CD4-positive, alpha-beta T cell treated with Interleukin-17A for 4 hours (primary cell): ENCODE measurements around the gene MAD1L1.

Experiments used
- DNase-seq: peaks from one replicate; pipeline ENCODE4 v3.0.0-alpha.2; 2020; ENCODE audit warnings: mixed read lengths

The MAD1L1 gene

GRCh38 chr7:1948887-1949680 lies 283.7 kb downstream of the MAD1L1 start:
- DNase-seq = no peak

GRCh38 chr7:1948301-1948796 lies 284.4 kb downstream of the MAD1L1 start:
- DNase-seq = no peak

GRCh38 chr7:1947586-1948217 lies 285.0 kb downstream of the MAD1L1 start:
- DNase-seq = no peak

GRCh38 chr7:1946773-1947450 lies 285.8 kb downstream of the MAD1L1 start:
- DNase-seq = no peak

GRCh38 chr7:1946025-1946772 lies 286.5 kb downstream of the MAD1L1 start:
- DNase-seq = no peak

GRCh38 chr7:1945558-1945957 lies 287.2 kb downstream of the MAD1L1 start:
- no peak for DNase-seq

GRCh38 chr7:1944619-1945210 lies 288.0 kb downstream of the MAD1L1 start:
- DNase-seq = no peak

GRCh38 chr7:1943933-1944618 lies 288.7 kb downstream of the MAD1L1 start:
- DNase-seq = peak; percentile 24

- peak; percentile 35 for DNase-seq
Observed at GRCh38 chr7:1943326-1943725, 289.4 kb downstream of the MAD1L1 start.

GRCh38 chr7:1942941-1943289 lies 289.8 kb downstream of the MAD1L1 start:
- DNase-seq = no peak

GRCh38 chr7:1942243-1942940 lies 290.4 kb downstream of the MAD1L1 start:
- no peak for DNase-seq

- DNase-seq = no peak
Observed at GRCh38 chr7:1941464-1942242, 291.1 kb downstream of the MAD1L1 start.

GRCh38 chr7:1940863-1941262 lies 291.9 kb downstream of the MAD1L1 start:
- DNase-seq = no peak

- peak; percentile 93 for DNase-seq
Observed at GRCh38 chr7:1940402-1940786, 292.4 kb downstream of the MAD1L1 start.

GRCh38 chr7:1939434-1940401 lies 293.0 kb downstream of the MAD1L1 start:
- DNase-seq = peak; percentile 43

- peak; percentile 38 for DNase-seq
Observed at GRCh38 chr7:1938788-1939433, 293.8 kb downstream of the MAD1L1 start.

- DNase-seq = no peak
Observed at GRCh38 chr7:1937252-1937605, 295.5 kb downstream of the MAD1L1 start.

GRCh38 chr7:1936531-1937251 lies 296.1 kb downstream of the MAD1L1 start:
- DNase-seq = no peak
